Kidney tubule cell (primary cell): Measurements from ENCODE around the gene RASSF5.
"Not testable (repeated sequence)": the region's sequence is repeated elsewhere in the genome, so short reads cannot be mapped to it uniquely, and the experiment has no call there.

Experiments used
- DNase-seq: peaks from one replicate; pipeline ENCODE4 v3.0.0-alpha.2; 2018; ENCODE audit warnings: low spot score

RASSF5 gene

GRCh38 chr1:206572835-206573234 lies 65.5 kb downstream of the RASSF5 start:
- DNase-seq = no peak

- DNase-seq = no peak
Measured at GRCh38 chr1:206573319-206573718, 66.0 kb downstream of the RASSF5 start.

- no peak for DNase-seq
Measured at GRCh38 chr1:206573762-206574161, 66.4 kb downstream of the RASSF5 start.

GRCh38 chr1:206575165-206575893 lies 68.0 kb downstream of the RASSF5 start:
- DNase-seq = no peak

GRCh38 chr1:206575894-206576737 lies 68.8 kb downstream of the RASSF5 start:
- DNase-seq = no peak

- no peak for DNase-seq
Measured at GRCh38 chr1:206577626-206578025, 70.3 kb downstream of the RASSF5 start.

- DNase-seq = peak; percentile 58
Measured at GRCh38 chr1:206578068-206578977, 71.0 kb downstream of the RASSF5 start.

- no peak for DNase-seq
Measured at GRCh38 chr1:206578978-206579374, 71.6 kb downstream of the RASSF5 start.

- peak; percentile 71 for DNase-seq
Measured at GRCh38 chr1:206579747-206580437, 72.6 kb downstream of the RASSF5 start.

GRCh38 chr1:206580438-206581113 lies 73.2 kb downstream of the RASSF5 start:
- no peak for DNase-seq

GRCh38 chr1:206581114-206581497 lies 73.8 kb downstream of the RASSF5 start:
- not testable (repeated sequence) for DNase-seq

GRCh38 chr1:206581571-206581981 lies 74.2 kb downstream of the RASSF5 start:
- DNase-seq = no peak

- DNase-seq = no peak
Measured at GRCh38 chr1:206582537-206582936, 75.2 kb downstream of the RASSF5 start.

GRCh38 chr1:206582971-206583706 lies 75.8 kb downstream of the RASSF5 start:
- DNase-seq = no peak

- DNase-seq = peak; percentile 64
Measured at GRCh38 chr1:206583707-206584648, 76.6 kb downstream of the RASSF5 start.

- DNase-seq = no peak
Measured at GRCh38 chr1:206584683-206585082, 77.4 kb downstream of the RASSF5 start.

- no peak for DNase-seq
Measured at GRCh38 chr1:206586501-206587445, 79.4 kb downstream of the RASSF5 start.

GRCh38 chr1:206587904-206588303 lies 80.6 kb downstream of the RASSF5 start:
- no peak for DNase-seq
